Bronchial epithelial cell (primary cell): ENCODE results near the gene CKS1B. TPM values are rescaled to one million over a fixed set of nuclear protein-coding genes. Genes with fewer than 3 reads are reported as not detected.
A peak's percentile ranks its signal among the peaks of the same experiment; 100 is the strongest.
"Not testable (repeated sequence)": the region's sequence is repeated elsewhere in the genome, so short reads cannot be mapped to it uniquely, and the experiment has no call there.

ENCODE experiments used
- DNase-seq: peaks from one replicate; pipeline ENCODE4 v3.0.0-alpha.2; 2010; ENCODE audit warnings: low read depth
- FAIRE-seq: peaks from 2 replicates; lab custom pipeline; 2011; peaks lifted over from hg19 to GRCh38; lab: Jason Lieb, UNC
- H3K27me3 ChIP-seq: 2 replicates; pipeline ENCODE4 v1.5.1; 2011; ENCODE audit warnings: low read length; ENCODE audit not compliant: control insufficient read depth, insufficient read depth
- H3K36me3 ChIP-seq: 2 replicates; pipeline ENCODE4 v1.5.1; 2011; ENCODE audit warnings: low read length; ENCODE audit not compliant: control insufficient read depth, insufficient read depth
- H3K4me3 ChIP-seq: 2 replicates; pipeline ENCODE4 v1.5.1; 2011; ENCODE audit warnings: mild to moderate bottlenecking, low read depth, low read length, control low read depth
- CTCF ChIP-seq: IDR thresholded peaks from 2 replicates; pipeline ENCODE4 v1.5.1; 2011; ENCODE audit warnings: mild to moderate bottlenecking, moderate library complexity, low read length, control low read depth, inconsistent platforms; ENCODE audit not compliant: insufficient read depth, severe bottlenecking
- total RNA-seq: library from RNA; depleted of rRNA; stranded (reverse); fragments of >200 nt; gene quantifications from 2 replicates; pipeline ENCODE4 v1.2.1, GENCODE V29; 2014

Gene CKS1B
- total RNA-seq, 1 donor from 2014 or later = 56.3 TPM

DNA sequence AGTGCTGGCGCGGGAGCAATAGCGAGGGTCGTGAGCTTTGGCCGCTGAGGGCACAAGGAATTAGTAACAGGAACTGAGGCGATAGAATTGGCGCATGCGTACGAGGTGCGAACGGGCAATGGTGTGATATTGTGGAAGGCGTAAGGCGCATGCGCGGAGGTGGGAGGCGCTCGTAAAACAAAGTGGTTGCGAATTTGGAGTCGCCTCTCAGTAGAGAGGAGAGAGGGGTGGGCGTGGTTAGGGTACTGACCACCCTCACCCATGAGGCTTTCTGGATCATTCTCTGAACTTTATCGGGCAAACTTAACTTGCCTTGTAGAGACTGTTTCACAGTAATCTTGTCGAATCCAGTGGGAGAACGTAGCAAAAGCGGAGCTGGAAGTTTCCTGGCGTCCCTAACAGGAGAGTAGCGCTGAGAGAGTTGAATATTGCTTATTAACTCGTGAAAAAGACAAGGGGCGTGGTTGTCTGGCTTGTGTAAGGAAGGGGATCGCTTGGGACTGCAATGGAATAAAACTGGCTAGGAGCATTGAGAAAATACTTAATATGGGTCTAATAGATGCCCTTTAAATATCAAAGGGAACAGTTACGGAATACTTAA is 427 bp downstream of the CKS1B start:
- H3K36me3 ChIP-seq = peaks cover under 1% of the 10 kb centered on the region
- peak overlapping the region; percentile 35 for H3K4me3 ChIP-seq
- peak; percentile 93 for DNase-seq
- FAIRE-seq = no peak
- no peak for TF ChIP-seq CTCF
- H3K27me3 ChIP-seq = no peaks in the 10 kb centered on the region

- FAIRE-seq (no peak), DNase-seq (peak; percentile 40)
- no peak for TF ChIP-seq CTCF
- H3K4me3 ChIP-seq = peak overlapping the region; percentile 35
- H3K36me3 ChIP-seq = no peaks in the 10 kb centered on the region
- no peaks in the 10 kb centered on the region for H3K27me3 ChIP-seq
These were observed 1.1 kb downstream of the CKS1B start for GRCh38 chr1:154975409-154976059.

- H3K27me3 ChIP-seq, DNase-seq, H3K4me3 ChIP-seq, FAIRE-seq, H3K36me3 ChIP-seq: not testable (repeated sequence)
These were observed 3.3 kb downstream of the CKS1B start for GRCh38 chr1:154977762-154978161.

GRCh38 chr1:154978360-154978759 is 3.9 kb downstream of the CKS1B start:
- no peak for TF ChIP-seq CTCF
- H3K27me3 ChIP-seq = no peaks in the 10 kb centered on the region
- FAIRE-seq (no peak), DNase-seq (no peak)
- no peak overlapping the region for H3K4me3 ChIP-seq
- H3K36me3 ChIP-seq = no peaks in the 10 kb centered on the region

GRCh38 chr1:154982341-154982740 is 7.9 kb downstream of the CKS1B start:
- FAIRE-seq = no peak
- DNase-seq = no peak
- H3K36me3 ChIP-seq = peaks cover under 1% of the 10 kb centered on the region
- TF ChIP-seq CTCF = no peak
- H3K4me3 ChIP-seq = no peak overlapping the region
- H3K27me3 ChIP-seq = no peaks in the 10 kb centered on the region

GRCh38 chr1:154982897-154983648 is 8.6 kb downstream of the CKS1B start, which contains the start of gene FLAD1:
Gene FLAD1 (plus strand): TSS chr1:154983344. CDS start chr1:154983695, 351 bp downstream.
- peak; percentile 100 for DNase-seq
- Histone ChIP-seq H3K36me3 (peaks cover 6% of the 10 kb centered on the region), H3K27me3 (no peaks in the 10 kb centered on the region), H3K4me3 (peak within 1 kb of the TSS; percentile 66)
- no peak for FAIRE-seq
- no peak for TF ChIP-seq CTCF
